K562 (cell line): ENCODE measurements around the gene HES3. TPM values are rescaled to one million over a fixed set of nuclear protein-coding genes. Genes with fewer than 3 reads are reported as not detected.

Source experiments
- CHCHD3 ChIP-seq: fragments of 250-450 bp; sonication (Bioruptor Pico); IDR thresholded peaks from 2 replicates; pipeline ENCODE4 v2.1.2; 2022; ENCODE audit warnings: mild to moderate bottlenecking
- DIDO1 ChIP-seq: fragments of 450-650 bp; IDR thresholded peaks from 2 replicates; pipeline ENCODE4 v1.6.1; 2016; ENCODE audit warnings: low read depth, missing biosample characterization, missing genetic modification characterization
- ELF4 ChIP-seq: fragments of 450-650 bp; formaldehyde crosslinking; IDR thresholded peaks from 2 replicates; pipeline ENCODE4 v1.4.0; 2022; ENCODE audit warnings: missing genetic modification characterization
- GABPA ChIP-seq: fragments of 200-800 bp; sonication (Bioruptor generic); conservative IDR thresholded peaks from 2 replicates; pipeline ENCODE4 v1.6.1; 2016; ENCODE audit warnings: low read depth, missing genetic modification characterization, missing compliant biosample characterization
- HNRNPLL ChIP-seq: fragments of 200-400 bp; formaldehyde crosslinking; IDR thresholded peaks from 2 replicates; pipeline ENCODE4 v1.6.1; 2017; ENCODE audit warnings: low read length, low read depth, mild to moderate bottlenecking; ENCODE audit not compliant: poor library complexity, severe bottlenecking
- KAT7 ChIP-seq: sonication (generic); formaldehyde crosslinking; IDR thresholded peaks from 2 replicates; pipeline ENCODE4 v1.8.0; 2022; ENCODE audit warnings: missing genetic modification reagents, mild to moderate bottlenecking, borderline replicate concordance
- KDM5B ChIP-seq: fragments of 200-600 bp; sonication (generic); IDR thresholded peaks from 2 replicates; pipeline ENCODE4 v1.6.1; 2012; ENCODE audit warnings: low read depth, mild to moderate bottlenecking, moderate library complexity, low read length, control low read depth, inconsistent platforms; ENCODE audit not compliant: insufficient replicate concordance
- KLF13 ChIP-seq: fragments of 450-650 bp; IDR thresholded peaks from 2 replicates; pipeline ENCODE4 v1.6.1; 2016; ENCODE audit warnings: missing genetic modification characterization, low read depth, mild to moderate bottlenecking, missing compliant biosample characterization, moderate library complexity, borderline replicate concordance
- LCOR ChIP-seq: sonication (generic); formaldehyde crosslinking; IDR thresholded peaks from 2 replicates; pipeline ENCODE4 v1.8.0; 2022; ENCODE audit warnings: mild to moderate bottlenecking, missing genetic modification reagents
- MXI1 ChIP-seq: IDR thresholded peaks from 2 replicates; pipeline ENCODE4 v1.6.1; 2011; ENCODE audit warnings: low read depth, mild to moderate bottlenecking, improper control_type of control experiment, low read length
- NR1H2 ChIP-seq: sonication (generic); formaldehyde crosslinking; IDR thresholded peaks from 2 replicates; pipeline ENCODE4 v1.4.0; 2020; ENCODE audit warnings: mild to moderate bottlenecking, missing genetic modification reagents
- RFX1 ChIP-seq: fragments of 450-650 bp; IDR thresholded peaks from 2 replicates; pipeline ENCODE4 v1.6.1; 2016; ENCODE audit warnings: mild to moderate bottlenecking, moderate library complexity
- SPI1 ChIP-seq: IDR thresholded peaks from 2 replicates; pipeline ENCODE4 v1.6.1; 2011; ENCODE audit warnings: low read depth, low read length, control low read depth, borderline replicate concordance
- ZNF165 ChIP-seq: fragments of 250-450 bp; sonication (Bioruptor Pico); IDR thresholded peaks from 2 replicates; pipeline ENCODE4 v1.4.0; 2020; ENCODE audit warnings: borderline replicate concordance
- ZNF583 ChIP-seq: fragments of 250-450 bp; sonication (Bioruptor Pico); IDR thresholded peaks from 2 replicates; pipeline ENCODE4 v1.4.0; 2020
- ZNF778 ChIP-seq: fragments of 450-650 bp; formaldehyde crosslinking; IDR thresholded peaks from 2 replicates; pipeline ENCODE4 v1.4.0; 2020; ENCODE audit warnings: mild to moderate bottlenecking, moderate library complexity
- polyA plus RNA-seq, 8 experiments: library from polyadenylated mRNA; depleted of rRNA in 4 of 8; stranded (reverse) in 5 of 8; unstranded in 3 of 8; fragments of >200 nt; fragmentation: Nextera tagmentation in 2 of 8; fragmentation: Illumina TruSeq in 1 of 8; extraction: Ambion mirVana in 2 of 8; extraction: Trizol in 1 of 8; gene quantifications; 2 replicates each; pipeline versions ENCODE4 v1.2.1 to v1.2.3, GENCODE V29; 2011 to 2014; ENCODE audit warnings: inconsistent platforms in 1 of 8, missing spikeins in 1 of 8
- total RNA-seq, 7 experiments: library from RNA; depleted of rRNA in 6 of 7; stranded (reverse); fragments of >200 nt in 6 of 7; fragmentation: Illumina TruSeq in 2 of 7; extraction: Trizol in 2 of 7; gene quantifications; 2 replicates each; pipeline versions ENCODE4 v1.2.1 to v1.2.3, GENCODE V29; 2011 to 2021; ENCODE audit warnings: low replicate concordance in 1 of 7
- TF ChIP-seq, protein P1 (sequence below): fragments of 450-650 bp; formaldehyde crosslinking; IDR thresholded peaks from 2 replicates; pipeline ENCODE4 v1.4.0; 2022; ENCODE audit warnings: mild to moderate bottlenecking, moderate library complexity
- TF ChIP-seq, protein P2 (sequence below): fragments of 250-450 bp; sonication (Bioruptor Pico); IDR thresholded peaks from 2 replicates; pipeline ENCODE4 v1.5.0; 2021; ENCODE audit warnings: mild to moderate bottlenecking, borderline replicate concordance
- TF ChIP-seq, protein P3 (sequence below): fragments of 450-650 bp; formaldehyde crosslinking; conservative IDR thresholded peaks from 2 replicates; pipeline ENCODE4 v1.4.0; 2022; ENCODE audit warnings: mild to moderate bottlenecking, missing genetic modification characterization
- TF ChIP-seq, protein P4 (sequence below): fragments of 250-450 bp; sonication (Bioruptor Pico); IDR thresholded peaks from 2 replicates; pipeline ENCODE4 v1.5.1; 2021; ENCODE audit warnings: mild to moderate bottlenecking

The HES3 gene
- total and polyA plus RNA-seq, 9 of the 15 experiments (the other 6 are each of a cell fraction or from before 2014, with no cell fraction given), result not detected

DNA sequence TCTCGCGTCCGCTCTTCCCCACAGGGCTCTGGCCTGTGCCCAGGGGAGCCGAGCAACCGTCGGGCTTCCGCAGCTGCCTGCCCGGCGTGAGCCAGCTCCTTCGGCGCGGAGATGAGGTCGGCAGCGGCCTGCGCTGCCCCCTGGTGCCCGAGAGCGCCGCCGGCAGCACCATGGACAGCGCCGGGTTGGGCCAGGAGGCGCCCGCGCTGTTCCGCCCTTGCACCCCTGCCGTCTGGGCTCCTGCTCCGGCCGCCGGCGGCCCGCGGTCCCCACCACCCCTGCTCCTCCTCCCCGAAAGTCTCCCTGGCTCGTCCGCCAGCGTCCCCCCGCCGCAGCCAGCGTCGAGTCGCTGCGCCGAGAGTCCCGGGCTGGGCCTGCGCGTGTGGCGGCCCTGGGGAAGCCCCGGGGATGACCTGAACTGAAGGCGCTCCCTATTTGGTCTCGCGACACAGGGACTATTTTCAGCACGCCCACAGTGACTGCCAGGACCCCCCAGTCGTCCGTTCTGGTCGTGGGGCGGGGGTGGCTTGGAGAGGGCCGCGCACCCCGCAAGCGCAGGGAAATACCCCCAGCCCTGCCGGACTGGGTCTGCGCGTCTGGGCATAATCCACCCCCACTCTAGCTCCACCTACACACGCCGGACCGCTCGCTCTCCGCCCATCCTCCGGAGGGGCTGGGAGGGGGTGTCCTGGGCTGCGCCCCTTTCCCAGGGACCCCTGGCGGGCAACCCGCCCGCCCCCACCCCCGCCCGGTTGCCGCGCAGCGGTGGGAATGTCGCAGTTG, 1.3 kb downstream of the HES3 start (continued):
- TF ChIP-seq KAT7, result peak; percentile 99; the same call in 1 of the 2 replicates
- no peak for TF ChIP-seq ZNF778 (CRISPR knock-in tag)
- TF ChIP-seq NR1H2 (CRISPR knock-in tag), result peak; percentile 94; the same call in 1 of the 2 replicates
- TF ChIP-seq SPI1, result no peak
- TF ChIP-seq, protein P1, sequence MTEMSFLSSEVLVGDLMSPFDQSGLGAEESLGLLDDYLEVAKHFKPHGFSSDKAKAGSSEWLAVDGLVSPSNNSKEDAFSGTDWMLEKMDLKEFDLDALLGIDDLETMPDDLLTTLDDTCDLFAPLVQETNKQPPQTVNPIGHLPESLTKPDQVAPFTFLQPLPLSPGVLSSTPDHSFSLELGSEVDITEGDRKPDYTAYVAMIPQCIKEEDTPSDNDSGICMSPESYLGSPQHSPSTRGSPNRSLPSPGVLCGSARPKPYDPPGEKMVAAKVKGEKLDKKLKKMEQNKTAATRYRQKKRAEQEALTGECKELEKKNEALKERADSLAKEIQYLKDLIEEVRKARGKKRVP (CRISPR knock-in tag), result peak; percentile 52; the same call in 1 of the 2 replicates
- 0 out of 2 replicates have a peak, but pooled peaks have one; percentile 48 for TF ChIP-seq ZNF165 (CRISPR knock-in tag)
- TF ChIP-seq, protein P2, sequence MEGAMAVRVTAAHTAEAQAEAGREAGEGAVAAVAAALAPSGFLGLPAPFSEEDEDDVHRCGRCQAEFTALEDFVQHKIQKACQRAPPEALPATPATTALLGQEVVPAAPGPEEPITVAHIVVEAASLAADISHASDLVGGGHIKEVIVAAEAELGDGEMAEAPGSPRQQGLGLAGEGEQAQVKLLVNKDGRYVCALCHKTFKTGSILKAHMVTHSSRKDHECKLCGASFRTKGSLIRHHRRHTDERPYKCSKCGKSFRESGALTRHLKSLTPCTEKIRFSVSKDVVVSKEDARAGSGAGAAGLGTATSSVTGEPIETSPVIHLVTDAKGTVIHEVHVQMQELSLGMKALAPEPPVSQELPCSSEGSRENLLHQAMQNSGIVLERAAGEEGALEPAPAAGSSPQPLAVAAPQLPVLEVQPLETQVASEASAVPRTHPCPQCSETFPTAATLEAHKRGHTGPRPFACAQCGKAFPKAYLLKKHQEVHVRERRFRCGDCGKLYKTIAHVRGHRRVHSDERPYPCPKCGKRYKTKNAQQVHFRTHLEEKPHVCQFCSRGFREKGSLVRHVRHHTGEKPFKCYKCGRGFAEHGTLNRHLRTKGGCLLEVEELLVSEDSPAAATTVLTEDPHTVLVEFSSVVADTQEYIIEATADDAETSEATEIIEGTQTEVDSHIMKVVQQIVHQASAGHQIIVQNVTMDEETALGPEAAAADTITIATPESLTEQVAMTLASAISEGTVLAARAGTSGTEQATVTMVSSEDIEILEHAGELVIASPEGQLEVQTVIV (CRISPR knock-in tag), result no peak
- TF ChIP-seq KLF13 (tag), result 0 out of 2 replicates have a peak, but pooled peaks have one; percentile 11
- TF ChIP-seq MXI1, result peak; percentile 62; the same call in 1 of the 2 replicates
- peak; percentile 79; the same call in 1 of the 2 replicates for TF ChIP-seq ZNF583 (CRISPR knock-in tag)
- TF ChIP-seq DIDO1 (tag), result no peak
- TF ChIP-seq CHCHD3 (CRISPR knock-in tag), result no peak
- TF ChIP-seq, protein P3, sequence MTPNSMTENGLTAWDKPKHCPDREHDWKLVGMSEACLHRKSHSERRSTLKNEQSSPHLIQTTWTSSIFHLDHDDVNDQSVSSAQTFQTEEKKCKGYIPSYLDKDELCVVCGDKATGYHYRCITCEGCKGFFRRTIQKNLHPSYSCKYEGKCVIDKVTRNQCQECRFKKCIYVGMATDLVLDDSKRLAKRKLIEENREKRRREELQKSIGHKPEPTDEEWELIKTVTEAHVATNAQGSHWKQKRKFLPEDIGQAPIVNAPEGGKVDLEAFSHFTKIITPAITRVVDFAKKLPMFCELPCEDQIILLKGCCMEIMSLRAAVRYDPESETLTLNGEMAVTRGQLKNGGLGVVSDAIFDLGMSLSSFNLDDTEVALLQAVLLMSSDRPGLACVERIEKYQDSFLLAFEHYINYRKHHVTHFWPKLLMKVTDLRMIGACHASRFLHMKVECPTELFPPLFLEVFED (CRISPR knock-in tag), result no peak
- no peak for TF ChIP-seq KDM5B
- peak; percentile 48; the same call in 1 of the 2 replicates for TF ChIP-seq ELF4 (CRISPR knock-in tag)
- TF ChIP-seq RFX1, result no peak
- peak; percentile 99 for TF ChIP-seq LCOR
- peak; percentile 32 for TF ChIP-seq HNRNPLL
- TF ChIP-seq, protein P4, sequence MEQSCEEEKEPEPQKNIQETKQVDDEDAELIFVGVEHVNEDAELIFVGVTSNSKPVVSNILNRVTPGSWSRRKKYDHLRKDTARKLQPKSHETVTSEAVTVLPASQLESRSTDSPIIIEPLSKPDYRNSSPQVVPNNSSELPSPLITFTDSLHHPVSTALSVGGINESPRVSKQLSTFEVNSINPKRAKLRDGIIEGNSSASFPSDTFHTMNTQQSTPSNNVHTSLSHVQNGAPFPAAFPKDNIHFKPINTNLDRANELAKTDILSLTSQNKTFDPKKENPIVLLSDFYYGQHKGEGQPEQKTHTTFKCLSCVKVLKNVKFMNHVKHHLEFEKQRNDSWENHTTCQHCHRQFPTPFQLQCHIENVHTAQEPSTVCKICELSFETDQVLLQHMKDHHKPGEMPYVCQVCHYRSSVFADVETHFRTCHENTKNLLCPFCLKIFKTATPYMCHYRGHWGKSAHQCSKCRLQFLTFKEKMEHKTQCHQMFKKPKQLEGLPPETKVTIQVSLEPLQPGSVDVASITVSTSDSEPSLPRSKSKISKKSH, result no peak
- TF ChIP-seq GABPA, result no peak
